Erythroblast (primary cell): ENCODE data around the gene LCOR.

Experiments
- GATA1 ChIP-seq: IDR thresholded peaks from 2 replicates; pipeline ENCODE4 v1.6.1; 2011; ENCODE audit warnings: low read depth, mild to moderate bottlenecking, control low read depth, low read length, moderate library complexity
- POLR2A ChIP-seq: IDR thresholded peaks from 2 replicates; pipeline ENCODE4 v1.6.1; 2011; ENCODE audit warnings: mild to moderate bottlenecking, low read length

- TF ChIP-seq POLR2A (no peak), GATA1 (no peak)
Measured at GRCh38 chr10:96846926-96847325, 14.8 kb downstream of the LCOR start.
